HG03521 (cell line): ENCODE results near the gene LMOD1.
"Not testable (repeated sequence)": the region's sequence is repeated elsewhere in the genome, so short reads cannot be mapped to it uniquely, and the experiment has no call there.

Experiments
- ATAC-seq: cut with Tn5 transposase; IDR thresholded peaks from one replicate; pipeline ENCODE4 v1.9.1; 2021; ENCODE audit warnings: mild to moderate bottlenecking, moderate library complexity; ENCODE audit not compliant: unreplicated experiment

The LMOD1 gene

DNA sequence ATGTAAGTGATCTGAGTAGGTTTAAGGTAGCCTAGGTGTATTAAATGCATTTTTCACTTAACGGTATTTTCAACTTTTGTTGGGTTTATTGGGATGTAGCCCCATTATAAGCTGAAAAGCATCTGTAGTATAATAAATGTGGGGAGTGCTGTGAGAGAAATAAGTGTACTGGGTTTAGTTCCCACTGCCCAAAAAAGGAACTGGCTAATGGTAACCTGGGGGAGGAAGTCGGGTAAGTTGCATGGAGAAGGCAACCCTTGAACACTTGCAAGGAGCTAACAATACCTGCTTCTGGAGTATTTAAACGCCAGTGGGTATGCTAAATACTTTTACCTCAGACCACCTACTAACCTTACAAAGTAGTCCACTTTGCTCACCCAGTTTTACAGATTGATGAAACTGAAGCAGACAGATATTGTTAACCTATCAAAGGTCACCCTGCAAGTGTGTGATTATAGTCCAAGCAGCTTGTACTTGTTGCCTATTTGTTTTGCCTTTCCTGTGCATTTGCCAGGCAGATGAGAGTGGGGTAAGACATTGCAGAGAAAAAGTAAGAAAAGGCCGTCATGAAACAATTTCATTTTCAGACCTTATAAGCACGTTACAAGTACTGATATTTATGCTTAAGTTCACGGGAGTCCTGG, 65.3 kb downstream of the LMOD1 start:
- ATAC-seq = no peak

DNA sequence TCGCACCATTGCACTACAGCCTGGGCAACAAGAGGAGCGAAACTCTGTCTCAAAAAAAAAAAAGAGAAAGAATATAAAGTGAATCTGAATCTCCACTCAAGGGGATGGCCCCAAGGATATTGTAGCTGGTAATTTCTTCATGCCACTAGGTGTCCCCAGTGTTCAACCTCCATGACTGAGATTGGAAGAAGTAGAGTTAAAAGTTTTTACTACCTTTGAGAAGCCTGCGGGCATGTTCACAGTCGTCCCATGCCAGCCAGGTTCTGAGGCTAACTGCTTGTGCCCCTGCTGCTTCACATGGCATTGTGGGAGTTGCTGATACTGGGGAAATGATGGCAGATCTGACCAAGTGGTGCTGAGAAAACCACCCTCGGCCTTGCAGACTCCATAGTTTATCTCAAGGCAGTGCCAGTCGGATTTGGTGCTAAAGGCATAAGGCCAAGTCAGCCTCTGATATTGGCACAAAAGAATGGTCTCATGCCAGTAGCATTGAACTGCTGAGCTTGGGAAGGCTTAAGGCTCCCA, 68.4 kb downstream of the LMOD1 start:
- ATAC-seq = no peak

DNA sequence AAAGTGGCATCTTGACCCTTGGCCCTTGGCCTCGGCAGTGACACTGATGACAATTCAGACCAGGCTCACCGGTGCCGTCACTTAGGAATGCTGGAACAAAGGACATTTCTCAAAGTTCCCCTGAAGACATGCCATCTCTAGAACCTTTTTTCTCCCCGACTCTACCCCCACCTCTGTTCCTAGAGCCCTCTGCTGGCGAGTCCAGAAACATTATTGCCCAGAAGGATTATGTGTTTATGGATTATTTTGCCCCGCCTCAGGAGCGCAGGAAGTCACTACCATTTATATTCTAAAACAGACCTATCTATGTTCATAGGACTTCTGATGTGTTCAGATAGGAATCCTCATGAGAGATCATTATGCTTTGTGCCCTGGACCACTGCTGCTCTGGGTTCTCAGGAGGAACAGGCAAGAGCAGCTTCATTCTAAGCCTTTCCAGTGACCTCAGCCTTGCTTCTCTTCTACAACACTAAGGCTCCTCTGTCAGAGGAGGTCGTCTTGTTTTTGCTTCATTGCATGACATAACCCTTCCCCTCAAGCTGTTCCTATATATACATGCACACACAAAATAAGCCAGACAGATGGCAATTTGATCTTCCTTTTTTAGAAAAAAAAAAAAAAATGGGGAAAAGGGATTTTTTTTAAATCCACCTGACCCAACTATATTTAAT, 70.1 kb downstream of the LMOD1 start:
- ATAC-seq = no peak

DNA sequence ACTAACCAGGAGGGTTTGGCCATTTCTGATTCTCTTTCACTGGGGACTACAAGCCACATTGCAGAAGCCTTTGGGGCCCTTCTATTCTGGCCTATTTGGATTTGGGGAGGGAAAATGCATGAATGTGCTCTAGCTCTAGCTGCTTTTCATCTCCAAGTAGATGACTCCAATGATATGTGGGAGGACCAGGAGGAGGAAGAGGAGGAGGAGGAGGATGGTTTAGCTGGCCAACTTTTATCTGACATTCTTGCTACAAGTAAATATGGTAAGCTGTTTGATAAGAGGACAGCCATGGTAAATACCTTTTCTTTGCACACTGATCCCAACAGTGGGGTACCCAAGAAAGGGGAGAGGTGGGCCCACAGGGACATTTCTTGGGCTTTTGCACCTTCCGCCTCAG, 71.7 kb downstream of the LMOD1 start:
- no peak for ATAC-seq

DNA sequence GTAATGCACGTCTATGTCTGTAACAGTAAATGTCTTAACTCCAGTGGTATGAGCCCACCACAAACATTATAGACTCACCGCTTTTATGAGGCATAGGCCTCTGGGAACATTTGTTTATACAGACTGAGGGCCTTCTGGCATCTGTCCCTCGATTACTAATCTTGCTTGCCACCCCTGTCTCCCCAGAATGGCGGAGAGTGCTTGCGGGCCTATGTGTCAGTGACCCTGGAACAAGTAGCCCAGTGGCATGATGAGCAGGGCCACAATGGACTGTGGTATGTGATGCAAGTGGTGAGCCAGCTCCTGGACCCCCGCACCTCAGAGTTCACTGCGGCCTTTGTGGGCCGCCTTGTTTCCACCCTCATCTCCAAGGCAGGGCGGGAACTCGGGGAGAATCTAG, 76.0 kb downstream of the LMOD1 start:
- no peak for ATAC-seq

DNA sequence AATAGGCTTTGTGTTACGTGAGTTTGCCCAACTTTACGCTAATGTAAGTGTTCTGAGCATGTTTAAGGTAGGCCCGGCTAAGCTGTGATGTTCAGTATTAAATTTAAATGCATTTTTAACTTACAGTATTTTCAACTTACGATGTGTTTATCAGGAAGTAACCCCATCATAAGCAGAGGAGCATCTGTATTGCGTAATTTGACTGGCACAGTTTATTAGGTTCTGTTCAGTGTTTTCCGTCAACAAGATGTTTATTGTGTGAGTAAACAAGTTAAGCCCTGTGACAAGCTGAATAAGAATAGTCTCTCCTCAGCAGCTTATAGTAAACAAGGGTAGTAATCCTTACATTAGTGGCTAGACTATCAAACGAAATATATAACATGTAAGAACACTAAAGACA, 84.9 kb downstream of the LMOD1 start:
- no peak for ATAC-seq

DNA sequence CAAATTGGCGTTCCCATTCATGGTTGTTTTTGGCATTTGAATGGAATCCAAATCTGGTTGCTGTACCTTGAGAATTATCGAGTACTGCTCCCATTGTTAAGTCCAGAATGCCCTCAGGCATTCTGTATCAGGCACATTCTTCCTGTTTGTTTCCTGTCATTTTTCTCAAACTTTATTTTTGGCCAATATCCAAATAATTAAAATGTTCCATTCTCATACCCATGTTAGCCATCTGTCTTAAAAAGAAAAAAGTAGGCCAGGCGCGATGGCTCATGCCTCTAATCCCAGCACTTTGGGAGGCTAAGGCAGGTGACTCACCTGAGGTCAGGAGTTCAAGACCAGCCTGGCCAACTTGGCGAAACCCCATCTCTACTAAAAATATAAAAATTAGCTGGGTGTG, 86.9 kb downstream of the LMOD1 start:
- no peak for ATAC-seq

DNA sequence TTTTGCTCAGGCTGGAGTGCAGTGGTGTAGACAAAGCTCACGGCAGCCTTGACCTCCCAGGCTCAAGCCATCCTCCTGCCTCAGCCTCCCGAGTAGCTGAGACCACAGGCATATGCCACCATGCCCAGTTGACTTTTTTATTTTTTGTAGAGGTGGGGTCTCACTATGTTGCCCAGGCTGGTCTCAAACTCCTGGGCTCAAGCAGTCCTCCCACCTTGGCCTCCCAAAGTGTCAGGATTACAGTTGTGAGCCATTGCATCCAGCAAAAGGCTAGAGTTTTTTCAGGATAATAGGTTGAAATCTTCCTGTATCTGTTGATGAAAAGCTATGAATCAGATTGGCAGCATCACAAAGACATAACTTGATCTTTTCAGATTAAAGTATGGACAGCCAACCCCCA, 89.6 kb downstream of the LMOD1 start:
- ATAC-seq = not testable (repeated sequence)

DNA sequence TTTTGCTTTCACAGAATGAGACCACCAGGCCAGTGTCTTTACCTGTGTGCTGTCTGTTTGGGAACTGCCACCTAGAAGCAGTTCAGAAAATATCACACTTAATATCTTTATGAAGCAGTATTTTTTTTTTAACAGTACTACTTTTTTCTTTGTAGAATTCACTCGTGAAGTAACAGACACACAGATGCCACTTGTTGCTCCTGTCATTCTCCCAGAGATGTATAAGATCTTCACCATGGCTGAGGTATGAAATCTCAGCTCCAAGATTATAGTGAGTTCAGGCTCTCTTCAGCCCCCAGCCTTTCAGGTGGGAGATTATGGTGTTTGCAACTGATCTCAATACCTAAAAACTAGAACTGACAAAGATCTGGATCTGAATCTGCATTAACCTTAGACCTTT, 94.4 kb downstream of the LMOD1 start:
- ATAC-seq = no peak

DNA sequence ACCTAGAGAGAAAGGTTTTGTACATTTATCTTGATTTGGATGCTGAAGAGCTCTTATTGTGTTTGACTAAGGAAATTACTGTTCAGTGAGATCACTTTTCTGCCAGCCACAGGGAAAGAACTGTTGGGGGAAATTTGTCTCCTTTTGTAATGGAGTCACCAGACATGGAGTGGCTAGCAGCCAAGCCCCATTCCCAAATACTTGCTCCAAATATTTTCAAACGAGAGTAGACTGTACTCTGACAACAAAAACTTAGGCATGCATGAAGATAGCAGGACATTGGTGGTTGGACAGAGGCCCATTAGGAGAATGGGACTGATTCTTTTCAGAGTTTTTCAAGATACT, 96.3 kb downstream of the LMOD1 start:
- ATAC-seq = no peak

DNA sequence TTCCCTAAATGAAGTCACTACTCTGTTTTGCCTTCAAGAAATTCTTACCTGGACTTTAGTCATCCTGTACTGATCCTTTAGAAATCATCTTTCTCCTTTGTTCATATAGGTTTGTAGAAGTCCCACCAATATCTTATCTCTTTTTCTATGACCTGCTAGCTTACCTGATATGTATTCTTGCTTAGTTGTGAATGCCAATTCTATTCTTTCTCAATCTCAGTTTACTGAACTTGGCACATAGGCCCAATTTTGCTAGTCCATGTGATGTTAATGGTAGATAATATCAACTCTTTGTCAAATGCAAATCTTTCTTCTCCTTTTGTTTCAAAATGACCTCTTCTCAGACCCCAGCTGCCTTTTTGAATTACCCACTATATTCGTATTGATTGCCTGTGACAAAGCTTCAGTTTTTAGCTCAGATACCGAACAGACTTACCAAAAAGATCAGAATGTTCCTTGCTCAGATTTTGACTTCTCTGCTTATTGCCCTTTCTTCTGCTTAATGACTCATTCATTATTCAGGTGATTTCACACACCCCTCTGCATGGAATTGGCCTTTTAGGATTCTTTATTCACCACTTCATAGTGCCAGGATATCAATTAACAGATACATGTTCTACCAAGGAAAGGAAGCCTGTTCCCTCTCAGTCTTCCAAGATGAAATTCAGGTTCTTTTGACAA, 96.8 kb downstream of the LMOD1 start:
- ATAC-seq = no peak

DNA sequence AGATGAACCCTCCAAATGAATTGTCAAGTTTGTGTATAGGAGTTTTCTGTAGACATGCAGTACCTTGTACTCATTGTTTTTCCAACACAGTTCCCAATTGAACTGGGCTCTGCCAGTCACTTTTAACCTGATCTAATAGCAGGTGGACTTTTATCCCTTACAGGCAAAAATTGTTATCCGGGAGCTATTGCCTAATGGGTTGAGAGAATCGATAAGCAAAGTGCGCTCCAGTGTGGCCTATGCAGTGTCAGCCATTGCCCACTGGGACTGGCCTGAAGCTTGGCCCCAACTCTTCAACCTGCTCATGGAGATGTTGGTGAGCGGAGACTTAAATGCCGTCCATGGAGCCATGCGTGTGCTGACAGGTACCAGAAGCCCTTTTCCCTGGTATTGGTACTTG, 98.1 kb downstream of the LMOD1 start:
- ATAC-seq = no peak

DNA sequence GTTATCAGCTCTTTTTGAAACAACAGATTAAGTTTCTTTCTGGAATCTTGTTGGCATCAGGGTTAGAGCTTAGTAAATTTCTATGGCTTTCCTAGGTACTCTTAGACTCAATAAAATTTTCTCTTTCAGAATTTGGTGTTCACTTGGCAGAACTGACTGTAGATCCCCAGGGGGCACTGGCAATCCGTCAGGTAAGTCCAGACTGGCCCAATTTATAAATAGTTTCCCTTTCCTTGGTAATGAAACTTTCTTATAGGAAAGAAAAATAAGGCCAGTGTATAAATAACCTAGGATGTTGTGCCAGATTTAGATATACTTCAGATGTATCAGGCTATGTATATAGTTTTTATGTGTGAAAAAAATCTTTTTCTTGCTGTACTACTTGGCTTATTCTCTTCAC, 99.2 kb downstream of the LMOD1 start:
- no peak for ATAC-seq
